SH-SY5Y (cell line): Measurements from ENCODE around the gene TPCN1.

Experiments
- GATA2 ChIP-seq: IDR thresholded peaks from 2 replicates; pipeline ENCODE4 v1.6.1; 2011; ENCODE audit warnings: mild to moderate bottlenecking, low read depth, low read length
- GATA3 ChIP-seq: IDR thresholded peaks from 2 replicates; pipeline ENCODE4 v1.6.1; 2011; ENCODE audit warnings: low read depth, mild to moderate bottlenecking, low read length, moderate library complexity

- TF ChIP-seq GATA2 (no peak), GATA3 (no peak)
Measured at GRCh38 chr12:113239811-113240331, 18.6 kb downstream of the TPCN1 start.
